HepG2 (cell line): ENCODE results near the gene SYTL2. TPM values are rescaled to one million over a fixed set of nuclear protein-coding genes. Genes with fewer than 3 reads are reported as not detected.

ENCODE experiments used
- DR1 ChIP-seq: sonication (generic); formaldehyde crosslinking; IDR thresholded peaks from 2 replicates; pipeline ENCODE4 v1.8.0; 2021; ENCODE audit warnings: mild to moderate bottlenecking, missing genetic modification reagents, inconsistent platforms
- GPBP1L1 ChIP-seq: sonication (generic); formaldehyde crosslinking; IDR thresholded peaks from 2 replicates; pipeline ENCODE4 v1.5.0; 2020; ENCODE audit warnings: mild to moderate bottlenecking, missing genetic modification reagents
- HOMEZ ChIP-seq: IDR thresholded peaks from 2 replicates; pipeline ENCODE4 v1.6.1; 2016; ENCODE audit warnings: low read depth
- NFAT5 ChIP-seq: sonication (generic); formaldehyde crosslinking; IDR thresholded peaks from 2 replicates; pipeline ENCODE4 v1.4.0; 2020; ENCODE audit warnings: missing genetic modification reagents
- NFE2 ChIP-seq: sonication (generic); formaldehyde crosslinking; IDR thresholded peaks from 2 replicates; pipeline ENCODE4 v1.4.0; 2020; ENCODE audit warnings: missing genetic modification reagents
- PBX3 ChIP-seq: sonication (generic); formaldehyde crosslinking; IDR thresholded peaks from 2 replicates; pipeline ENCODE4 v1.8.1; 2023; ENCODE audit warnings: missing genetic modification reagents, inconsistent platforms, borderline replicate concordance
- PITX1 ChIP-seq: sonication (generic); formaldehyde crosslinking; IDR thresholded peaks from 2 replicates; pipeline ENCODE4 v1.5.1; 2020; ENCODE audit warnings: mild to moderate bottlenecking, missing genetic modification reagents
- RFX3 ChIP-seq: IDR thresholded peaks from 2 replicates; pipeline ENCODE4 v1.6.1; 2016; ENCODE audit warnings: missing biosample characterization, missing genetic modification reagents
- SAP130 ChIP-seq: IDR thresholded peaks from 2 replicates; pipeline ENCODE4 v1.6.1; 2016; ENCODE audit warnings: low read depth
- SATB2 ChIP-seq: sonication (generic); formaldehyde crosslinking; IDR thresholded peaks from 2 replicates; pipeline ENCODE4 v1.5.0; 2020; ENCODE audit warnings: missing genetic modification reagents
- SMAD1 ChIP-seq: sonication (generic); formaldehyde crosslinking; IDR thresholded peaks from 2 replicates; pipeline ENCODE4 v1.4.0; 2020; ENCODE audit warnings: missing genetic modification reagents, low read depth, mild to moderate bottlenecking, borderline replicate concordance
- ZBTB25 ChIP-seq: IDR thresholded peaks from 2 replicates; pipeline ENCODE4 v1.6.1; 2018; ENCODE audit warnings: missing genetic modification reagents
- ZNF205 ChIP-seq: IDR thresholded peaks from 2 replicates; pipeline ENCODE4 v1.6.1; 2018; ENCODE audit warnings: missing biosample characterization, missing genetic modification reagents
- ZNF253 ChIP-seq: sonication (generic); formaldehyde crosslinking; IDR thresholded peaks from 2 replicates; pipeline ENCODE4 v1.8.0; 2022; ENCODE audit warnings: mild to moderate bottlenecking, missing genetic modification reagents, borderline replicate concordance
- ZNF317 ChIP-seq: sonication (generic); formaldehyde crosslinking; IDR thresholded peaks from 2 replicates; pipeline ENCODE4 v1.5.0; 2020; ENCODE audit warnings: mild to moderate bottlenecking, missing genetic modification reagents
- ZNF441 ChIP-seq: sonication (generic); formaldehyde crosslinking; IDR thresholded peaks from 2 replicates; pipeline ENCODE4 v1.7.0; 2021; ENCODE audit warnings: missing genetic modification reagents, borderline replicate concordance
- ZNF713 ChIP-seq: sonication (generic); formaldehyde crosslinking; IDR thresholded peaks from 2 replicates; pipeline ENCODE4 v1.4.0; 2020; ENCODE audit warnings: mild to moderate bottlenecking, missing genetic modification reagents
- polyA plus RNA-seq, 8 experiments: library from polyadenylated mRNA; depleted of rRNA in 3 of 8; stranded (reverse) in 7 of 8; unstranded in 1 of 8; fragments of >200 nt; fragmentation: Illumina TruSeq in 4 of 8; extraction: Trizol in 4 of 8; gene quantifications; 2 replicates each; pipeline versions ENCODE4 v1.2.1 to v1.2.3, GENCODE V29; 2011 to 2016; ENCODE audit warnings: low read depth in 4 of 8, missing spikeins in 1 of 8, mixed read lengths in 1 of 8; ENCODE audit not compliant: insufficient read depth in 1 of 8
- total RNA-seq, 5 experiments: library from RNA; depleted of rRNA; stranded (reverse); fragments of >200 nt; fragmentation: Illumina TruSeq; extraction: Trizol; gene quantifications; 2 replicates each; pipeline ENCODE4 v1.2.3, GENCODE V29; 2016; ENCODE audit warnings: low read depth in 1 of 5

Gene SYTL2
- total and polyA plus RNA-seq, 2 of the 13 experiments (the other 11 are each of a cell fraction or from before 2014, with no cell fraction given), result 0.77 to 0.90 TPM

GRCh38 chr11:85664615-85665481, 146.1 kb downstream of the SYTL2 start, which contains the start of gene CREBZF (continued):
- TF ChIP-seq NFAT5 (CRISPR knock-in tag) (peak; percentile 82), ZNF317 (CRISPR knock-in tag) (peak; percentile 82), DR1 (peak; percentile 74), ZNF205 (CRISPR knock-in tag) (no peak), PBX3 (peak; percentile 22; the same call in 1 of the 2 replicates), NFE2 (CRISPR knock-in tag) (peak; percentile 13; the same call in 1 of the 2 replicates), SMAD1 (CRISPR knock-in tag) (peak; percentile 67; the same call in 1 of the 2 replicates), GPBP1L1 (CRISPR knock-in tag) (no peak), SATB2 (CRISPR knock-in tag) (0 out of 2 replicates have a peak, but pooled peaks have one; percentile 28), HOMEZ (CRISPR knock-in tag) (no peak), ZNF713 (0 out of 2 replicates have a peak, but pooled peaks have one; percentile 34), RFX3 (no peak), ZNF253 (0 out of 2 replicates have a peak, but pooled peaks have one; percentile 36), ZBTB25 (CRISPR knock-in tag) (peak; percentile 77; the same call in 1 of the 2 replicates), SAP130 (peak; percentile 84), PITX1 (peak; percentile 43; the same call in 1 of the 2 replicates), ZNF441 (CRISPR knock-in tag) (peak; percentile 79; the same call in 1 of the 2 replicates)
